SK-N-SH treated with all-trans-retinoic acid at 6 μM for 48 hours (cell line): ENCODE results near the gene VWA3A.
"Not testable (repeated sequence)": the region's sequence is repeated elsewhere in the genome, so short reads cannot be mapped to it uniquely, and the experiment has no call there.

Experiments
- ATAC-seq: fragments of 200-7000 bp; cut with Tn5 transposase; 3 replicates; pipeline ENCODE4 v1.9.1; 2020; ENCODE audit warnings: mild to moderate bottlenecking, moderate library complexity
- ARNTL ChIP-seq: fragments of 450-650 bp; formaldehyde crosslinking; IDR thresholded peaks from 2 replicates; pipeline ENCODE4 v1.5.0; 2020; ENCODE audit warnings: low read depth, mild to moderate bottlenecking, moderate library complexity, borderline replicate concordance
- BACH2 ChIP-seq: fragments of 250-450 bp; sonication (Bioruptor Pico); IDR thresholded peaks from 2 replicates; pipeline ENCODE4 v1.9.0; 2021; ENCODE audit warnings: mild to moderate bottlenecking, borderline replicate concordance
- CREB5 ChIP-seq: fragments of 250-450 bp; sonication (Bioruptor Pico); IDR thresholded peaks from 2 replicates; pipeline ENCODE4 v1.5.1; 2020; ENCODE audit warnings: low read depth, mild to moderate bottlenecking, moderate library complexity
- CSDC2 ChIP-seq: fragments of 250-450 bp; sonication (Bioruptor Pico); IDR thresholded peaks from 2 replicates; pipeline ENCODE4 v1.5.0; 2020; ENCODE audit warnings: mild to moderate bottlenecking, moderate library complexity
- ESRRG ChIP-seq: fragments of 250-450 bp; sonication (Bioruptor Pico); IDR thresholded peaks from 2 replicates; pipeline ENCODE4 v1.6.1; 2021; ENCODE audit warnings: mild to moderate bottlenecking
- ISL1 ChIP-seq: fragments of 250-450 bp; sonication (Bioruptor Pico); IDR thresholded peaks from 2 replicates; pipeline ENCODE4 v2.1.2; 2022; ENCODE audit warnings: mild to moderate bottlenecking, moderate library complexity
- OSR1 ChIP-seq: fragments of 250-450 bp; sonication (Bioruptor Pico); IDR thresholded peaks from 2 replicates; pipeline ENCODE4 v1.8.0; 2022; ENCODE audit warnings: moderate library complexity, mild to moderate bottlenecking, inconsistent platforms
- POU6F1 ChIP-seq: fragments of 250-450 bp; sonication (Bioruptor Pico); IDR thresholded peaks from 2 replicates; pipeline ENCODE4 v1.8.0; 2021; ENCODE audit warnings: low read depth, mild to moderate bottlenecking, moderate library complexity, borderline replicate concordance
- PPARA ChIP-seq: fragments of 250-450 bp; sonication (Bioruptor Pico); IDR thresholded peaks from 2 replicates; pipeline ENCODE4 v1.5.0; 2020; ENCODE audit warnings: mild to moderate bottlenecking, borderline replicate concordance
- RARB ChIP-seq: fragments of 250-450 bp; sonication (Bioruptor Pico); IDR thresholded peaks from 2 replicates; pipeline ENCODE4 v1.8.0; 2021; ENCODE audit warnings: mild to moderate bottlenecking, moderate library complexity
- SNAI2 ChIP-seq: fragments of 250-450 bp; sonication (Bioruptor Pico); IDR thresholded peaks from 2 replicates; pipeline ENCODE4 v1.5.0; 2020; ENCODE audit warnings: mild to moderate bottlenecking, moderate library complexity
- TCF4 ChIP-seq: fragments of 250-450 bp; sonication (Bioruptor Pico); IDR thresholded peaks from 2 replicates; pipeline ENCODE4 v1.8.0; 2021; ENCODE audit warnings: mild to moderate bottlenecking, moderate library complexity, borderline replicate concordance
- TOX ChIP-seq: fragments of 250-450 bp; sonication (Bioruptor Pico); IDR thresholded peaks from 2 replicates; pipeline ENCODE4 v1.8.0; 2021; ENCODE audit warnings: mild to moderate bottlenecking, moderate library complexity, borderline replicate concordance
- ZC3H10 ChIP-seq: fragments of 250-450 bp; sonication (Bioruptor Pico); IDR thresholded peaks from 2 replicates; pipeline ENCODE4 v1.5.1; 2021; ENCODE audit warnings: mild to moderate bottlenecking, moderate library complexity
- ZFP3 ChIP-seq: fragments of 250-450 bp; sonication (Bioruptor Pico); IDR thresholded peaks from 2 replicates; pipeline ENCODE4 v1.5.0; 2020; ENCODE audit warnings: mild to moderate bottlenecking, moderate library complexity
- ZFP30 ChIP-seq: fragments of 450-650 bp; formaldehyde crosslinking; IDR thresholded peaks from 2 replicates; pipeline ENCODE4 v1.5.0; 2022; ENCODE audit warnings: mild to moderate bottlenecking, moderate library complexity
- ZNF565 ChIP-seq: fragments of 450-650 bp; formaldehyde crosslinking; conservative IDR thresholded peaks from 2 replicates; pipeline ENCODE4 v1.5.0; 2020; ENCODE audit warnings: low read depth, mild to moderate bottlenecking, moderate library complexity
- ZNF8 ChIP-seq: fragments of 450-650 bp; formaldehyde crosslinking; IDR thresholded peaks from 2 replicates; pipeline ENCODE4 v1.5.0; 2020; ENCODE audit warnings: mild to moderate bottlenecking, moderate library complexity
- TF ChIP-seq, protein P1 (sequence below): fragments of 250-450 bp; sonication (Bioruptor Pico); IDR thresholded peaks from 2 replicates; pipeline ENCODE4 v1.5.0; 2020; ENCODE audit warnings: mild to moderate bottlenecking, moderate library complexity
- TF ChIP-seq, protein P2 (sequence below): fragments of 250-450 bp; sonication (Bioruptor Pico); IDR thresholded peaks from 2 replicates; pipeline ENCODE4 v1.5.1; 2021; ENCODE audit warnings: mild to moderate bottlenecking, moderate library complexity

Gene VWA3A

DNA sequence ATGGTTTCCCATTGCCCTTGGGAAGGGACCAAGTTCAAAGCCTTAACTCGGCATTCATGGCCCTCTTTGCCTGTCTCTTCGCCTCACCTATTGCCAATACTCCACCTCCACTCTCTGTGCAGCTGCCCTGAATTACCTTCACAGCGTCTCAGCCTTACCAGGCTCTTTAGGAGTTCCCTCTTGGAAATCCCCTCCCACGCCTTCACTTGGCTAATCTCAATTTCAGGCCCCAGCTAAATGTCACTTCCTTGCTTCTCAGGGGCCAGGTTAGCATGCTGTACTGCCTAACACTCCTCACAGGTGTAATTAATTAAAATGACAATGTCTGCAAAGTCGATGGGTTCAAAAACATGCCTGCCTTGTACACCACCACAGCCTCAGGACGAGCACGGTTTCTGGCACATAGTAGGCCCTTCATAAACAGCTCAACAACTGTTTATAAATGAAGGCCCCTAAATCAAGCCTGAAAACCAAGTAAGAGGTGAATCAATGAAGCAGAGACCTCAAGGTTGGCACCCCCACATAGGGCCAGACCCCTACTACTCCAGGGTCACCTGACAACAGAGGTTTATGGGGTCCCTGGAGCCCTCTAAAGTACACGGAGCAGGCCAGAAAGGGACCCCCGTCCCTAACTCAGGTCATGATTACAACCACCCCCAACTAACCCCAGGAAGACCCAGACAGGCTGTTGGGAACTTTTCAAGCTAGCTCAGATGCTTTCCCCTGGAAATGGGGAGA lies 102.5 kb downstream of the VWA3A start:
- TF ChIP-seq ESRRG (CRISPR knock-in tag) (no peak), BACH2 (no peak), RARB (no peak), ZFP3 (CRISPR knock-in tag) (no peak), PPARA (no peak)
- ATAC-seq = no peak

- ATAC-seq = no peak
- TF ChIP-seq POU6F1 (CRISPR knock-in tag) = no peak
- TF ChIP-seq, protein P1, sequence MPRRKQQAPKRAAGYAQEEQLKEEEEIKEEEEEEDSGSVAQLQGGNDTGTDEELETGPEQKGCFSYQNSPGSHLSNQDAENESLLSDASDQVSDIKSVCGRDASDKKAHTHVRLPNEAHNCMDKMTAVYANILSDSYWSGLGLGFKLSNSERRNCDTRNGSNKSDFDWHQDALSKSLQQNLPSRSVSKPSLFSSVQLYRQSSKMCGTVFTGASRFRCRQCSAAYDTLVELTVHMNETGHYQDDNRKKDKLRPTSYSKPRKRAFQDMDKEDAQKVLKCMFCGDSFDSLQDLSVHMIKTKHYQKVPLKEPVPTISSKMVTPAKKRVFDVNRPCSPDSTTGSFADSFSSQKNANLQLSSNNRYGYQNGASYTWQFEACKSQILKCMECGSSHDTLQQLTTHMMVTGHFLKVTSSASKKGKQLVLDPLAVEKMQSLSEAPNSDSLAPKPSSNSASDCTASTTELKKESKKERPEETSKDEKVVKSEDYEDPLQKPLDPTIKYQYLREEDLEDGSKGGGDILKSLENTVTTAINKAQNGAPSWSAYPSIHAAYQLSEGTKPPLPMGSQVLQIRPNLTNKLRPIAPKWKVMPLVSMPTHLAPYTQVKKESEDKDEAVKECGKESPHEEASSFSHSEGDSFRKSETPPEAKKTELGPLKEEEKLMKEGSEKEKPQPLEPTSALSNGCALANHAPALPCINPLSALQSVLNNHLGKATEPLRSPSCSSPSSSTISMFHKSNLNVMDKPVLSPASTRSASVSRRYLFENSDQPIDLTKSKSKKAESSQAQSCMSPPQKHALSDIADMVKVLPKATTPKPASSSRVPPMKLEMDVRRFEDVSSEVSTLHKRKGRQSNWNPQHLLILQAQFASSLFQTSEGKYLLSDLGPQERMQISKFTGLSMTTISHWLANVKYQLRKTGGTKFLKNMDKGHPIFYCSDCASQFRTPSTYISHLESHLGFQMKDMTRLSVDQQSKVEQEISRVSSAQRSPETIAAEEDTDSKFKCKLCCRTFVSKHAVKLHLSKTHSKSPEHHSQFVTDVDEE (CRISPR knock-in tag) = no peak
- TF ChIP-seq SNAI2 (CRISPR knock-in tag) = no peak
- no peak for TF ChIP-seq CREB5 (CRISPR knock-in tag)
- no peak for TF ChIP-seq OSR1
- TF ChIP-seq ZFP3 (CRISPR knock-in tag) = no peak
- no peak for TF ChIP-seq ZFP30 (CRISPR knock-in tag)
- TF ChIP-seq, protein P2, sequence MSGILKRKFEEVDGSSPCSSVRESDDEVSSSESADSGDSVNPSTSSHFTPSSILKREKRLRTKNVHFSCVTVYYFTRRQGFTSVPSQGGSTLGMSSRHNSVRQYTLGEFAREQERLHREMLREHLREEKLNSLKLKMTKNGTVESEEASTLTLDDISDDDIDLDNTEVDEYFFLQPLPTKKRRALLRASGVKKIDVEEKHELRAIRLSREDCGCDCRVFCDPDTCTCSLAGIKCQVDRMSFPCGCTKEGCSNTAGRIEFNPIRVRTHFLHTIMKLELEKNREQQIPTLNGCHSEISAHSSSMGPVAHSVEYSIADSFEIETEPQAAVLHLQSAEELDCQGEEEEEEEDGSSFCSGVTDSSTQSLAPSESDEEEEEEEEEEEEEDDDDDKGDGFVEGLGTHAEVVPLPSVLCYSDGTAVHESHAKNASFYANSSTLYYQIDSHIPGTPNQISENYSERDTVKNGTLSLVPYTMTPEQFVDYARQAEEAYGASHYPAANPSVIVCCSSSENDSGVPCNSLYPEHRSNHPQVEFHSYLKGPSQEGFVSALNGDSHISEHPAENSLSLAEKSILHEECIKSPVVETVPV (CRISPR knock-in tag) = no peak
- no peak for TF ChIP-seq TCF4 (CRISPR knock-in tag)
- TF ChIP-seq PPARA = no peak
- no peak for TF ChIP-seq ZC3H10
- TF ChIP-seq CSDC2 = no peak
- no peak for TF ChIP-seq ZNF565 (CRISPR knock-in tag)
These were observed 103.0 kb downstream of the VWA3A start for GRCh38 chr16:22195445-22195694.

- peak; percentile 56 for ATAC-seq
- TF ChIP-seq ARNTL (no peak), ZNF8 (CRISPR knock-in tag) (no peak), ZNF565 (CRISPR knock-in tag) (no peak), POU6F1 (CRISPR knock-in tag) (no peak), BACH2 (no peak), ISL1 (CRISPR knock-in tag) (no peak), TOX (CRISPR knock-in tag) (no peak), ZFP3 (CRISPR knock-in tag) (peak; percentile 93)
- TF ChIP-seq, protein P1 (CRISPR knock-in tag) = 0 out of 2 replicates have a peak, but pooled peaks have one; percentile 27
These were observed 103.6 kb downstream of the VWA3A start for GRCh38 chr16:22195695-22196558.

- ATAC-seq = not testable (repeated sequence)
These were observed 104.3 kb downstream of the VWA3A start for GRCh38 chr16:22196559-22197168.
